Smooth muscle cell (in vitro differentiated cells): ENCODE results near the gene PLCD1. TPM values are rescaled to one million over a fixed set of nuclear protein-coding genes. Genes with fewer than 3 reads are reported as not detected.

Source experiments
- DNase-seq: peaks from one replicate; lab custom pipeline; 2025; ENCODE audit not compliant: unreplicated experiment; lab: John Stamatoyannopoulos, UW
- H2AFZ ChIP-seq: fragments of 200-600 bp; sonication (generic); 2 replicates; pipeline ENCODE4 v1.6.0; 2016; ENCODE audit warnings: antibody characterized with exemption, low read depth, mild to moderate bottlenecking
- H3F3A ChIP-seq: fragments of 200-600 bp; sonication (generic); 2 replicates; pipeline ENCODE4 v1.6.0; 2017; ENCODE audit warnings: antibody characterized with exemption, low read depth
- H3K27ac ChIP-seq: fragments of 200-600 bp; sonication (generic); 2 replicates; pipeline ENCODE4 v1.5.1; 2016; ENCODE audit warnings: low read depth, mild to moderate bottlenecking
- H3K27me3 ChIP-seq: fragments of 200-600 bp; sonication (generic); 2 replicates; pipeline ENCODE4 v1.6.1; 2016; ENCODE audit warnings: low read depth, mild to moderate bottlenecking
- H3K36me3 ChIP-seq: fragments of 200-600 bp; sonication (generic); 2 replicates; pipeline ENCODE4 v1.5.1; 2016; ENCODE audit warnings: low read depth
- H3K4me1 ChIP-seq: fragments of 200-600 bp; sonication (generic); 2 replicates; pipeline ENCODE4 v1.5.1; 2016; ENCODE audit warnings: low read depth
- H3K4me2 ChIP-seq: fragments of 200-600 bp; sonication (generic); 2 replicates; pipeline ENCODE4 v1.6.0; 2016; ENCODE audit warnings: mild to moderate bottlenecking
- H3K4me3 ChIP-seq: fragments of 200-600 bp; sonication (generic); 2 replicates; pipeline ENCODE4 v1.5.1; 2016; ENCODE audit warnings: mild to moderate bottlenecking
- H3K79me2 ChIP-seq: fragments of 200-600 bp; sonication (generic); 2 replicates; pipeline ENCODE4 v1.6.0; 2016; ENCODE audit warnings: low read depth, mild to moderate bottlenecking
- H3K9ac ChIP-seq: fragments of 200-600 bp; sonication (generic); 2 replicates; pipeline ENCODE4 v1.6.0; 2016; ENCODE audit warnings: low read depth
- H3K9me3 ChIP-seq: fragments of 200-600 bp; sonication (generic); replicated peaks from 2 replicates; pipeline ENCODE4 v1.5.1; 2016; ENCODE audit warnings: low read depth
- H4K20me1 ChIP-seq: fragments of 200-600 bp; sonication (generic); 2 replicates; pipeline ENCODE4 v1.6.0; 2016; ENCODE audit warnings: low read depth
- CTCF ChIP-seq: fragments of 200-600 bp; sonication (generic); IDR thresholded peaks from 2 replicates; pipeline ENCODE4 v1.5.1; 2017; ENCODE audit warnings: borderline replicate concordance, mild to moderate bottlenecking, antibody characterized with exemption; ENCODE audit not compliant: insufficient read depth, poor library complexity, severe bottlenecking
- WGBS: methylation state at CpG from one replicate; pipeline ENCODE4 v1.1.7; 2016; ENCODE audit warnings: low lambda C conversion rate; 5-methylcytosine and 5-hydroxymethylcytosine counted together
- polyA plus RNA-seq: library from polyadenylated mRNA; unstranded; fragments of >200 nt; fragmentation: Nextera tagmentation; extraction: Ambion mirVana; gene quantifications from 2 replicates; pipeline ENCODE4 v1.2.1, GENCODE V29; 2016
- total RNA-seq: library from RNA; depleted of rRNA; stranded (reverse); fragments of >200 nt; gene quantifications from 2 replicates; pipeline ENCODE4 v1.2.3, GENCODE V29; 2014

The PLCD1 gene
- total and polyA plus RNA-seq, 2 experiments from 2014 or later: 21.3 to 33.3 TPM

GRCh38 chr3:38006445-38006995 lies 22.9 kb downstream of the PLCD1 start:
- H4K20me1 ChIP-seq: no peaks in the 10 kb centered on the region
- H3K4me1 ChIP-seq: no peaks in the 10 kb centered on the region
- peaks cover 3% of the 10 kb centered on the region for H3F3A ChIP-seq
- no peaks in the 10 kb centered on the region for H3K9me3 ChIP-seq
- no peak overlapping the region for H3K9ac ChIP-seq
- no peak overlapping the region for H3K4me2 ChIP-seq
- H3K4me3 ChIP-seq: no peak overlapping the region
- no peaks in the 10 kb centered on the region for H3K36me3 ChIP-seq
- no peaks in the 10 kb centered on the region for H3K27me3 ChIP-seq
- H2AFZ ChIP-seq: no peak overlapping the region
- no peaks in the 10 kb centered on the region for H3K79me2 ChIP-seq
- TF ChIP-seq CTCF: no peak
- WGBS: 98% methylated on average over 16 of the region's 16 CpGs
- no peak overlapping the region for H3K27ac ChIP-seq
- no peak for DNase-seq

- Histone ChIP-seq H3K79me2 (no peaks in the 10 kb centered on the region), H4K20me1 (no peaks in the 10 kb centered on the region), H3K9me3 (no peaks in the 10 kb centered on the region), H3K27ac (no peak overlapping the region), H3K4me1 (no peaks in the 10 kb centered on the region), H3K36me3 (no peaks in the 10 kb centered on the region), H3K27me3 (no peaks in the 10 kb centered on the region), H3K4me3 (no peak overlapping the region), H2AFZ (no peak overlapping the region), H3K4me2 (no peak overlapping the region), H3F3A (peaks cover 3% of the 10 kb centered on the region), H3K9ac (no peak overlapping the region)
- TF ChIP-seq CTCF: no peak
- no peak for DNase-seq
- 90% methylated on average over 5 of the region's 5 CpGs for WGBS
These were observed 23.4 kb downstream of the PLCD1 start for GRCh38 chr3:38006031-38006430.

- H3K27me3 ChIP-seq: no peaks in the 10 kb centered on the region
- no peak overlapping the region for H3K27ac ChIP-seq
- DNase-seq: no peak
- H3K9ac ChIP-seq: no peak overlapping the region
- no peak for TF ChIP-seq CTCF
- no peak overlapping the region for H3K4me2 ChIP-seq
- no peaks in the 10 kb centered on the region for H3K36me3 ChIP-seq
- no peaks in the 10 kb centered on the region for H3K79me2 ChIP-seq
- peaks cover 3% of the 10 kb centered on the region for H3F3A ChIP-seq
- H3K9me3 ChIP-seq: no peaks in the 10 kb centered on the region
- no peaks in the 10 kb centered on the region for H4K20me1 ChIP-seq
- H3K4me3 ChIP-seq: no peak overlapping the region
- H2AFZ ChIP-seq: no peak overlapping the region
- WGBS: 82% methylated on average over 15 of the region's 15 CpGs
- H3K4me1 ChIP-seq: no peaks in the 10 kb centered on the region
These were observed 24.1 kb downstream of the PLCD1 start for GRCh38 chr3:38005076-38006020.
